HL-60 (cell line): ENCODE results near the gene UBA5.

Experiments
- DNase-seq, 2 experiments: peaks; one replicate each; pipeline ENCODE4 v3.0.0-alpha.2; 2010 to 2020; ENCODE audit warnings: low read depth in 1 of 2, low spot score in 1 of 2
- H3K27ac ChIP-seq: fragments of 250-450 bp; sonication (Bioruptor Pico); replicated peaks from 2 replicates; pipeline ENCODE4 v1.5.1; 2020; ENCODE audit warnings: mild to moderate bottlenecking, moderate library complexity
- H3K27me3 ChIP-seq: fragments of 250-450 bp; sonication (Bioruptor Pico); 2 replicates; pipeline ENCODE4 v1.5.1; 2021; ENCODE audit warnings: mild to moderate bottlenecking, moderate library complexity; ENCODE audit not compliant: insufficient read depth, poor library complexity, severe bottlenecking
- H3K4me3 ChIP-seq: replicated peaks from 2 replicates; pipeline ENCODE4 v1.5.1; 2011; ENCODE audit warnings: mild to moderate bottlenecking, control low read depth, low read length; ENCODE audit not compliant: insufficient read depth
- GABPA ChIP-seq: IDR thresholded peaks from 2 replicates; pipeline ENCODE4 v1.6.1; 2012; ENCODE audit warnings: low read depth
- POLR2AphosphoS5 ChIP-seq: IDR thresholded peaks from 2 replicates; pipeline ENCODE4 v1.6.1; 2012; ENCODE audit warnings: low read depth
- SPI1 ChIP-seq: IDR thresholded peaks from 2 replicates; pipeline ENCODE4 v1.6.1; 2012; ENCODE audit warnings: low read depth, mild to moderate bottlenecking, borderline replicate concordance
- TF ChIP-seq, protein P1 (sequence below): IDR thresholded peaks from 2 replicates; pipeline ENCODE4 v1.6.1; 2012; ENCODE audit warnings: low read depth; ENCODE audit not compliant: insufficient replicate concordance
- TF ChIP-seq, protein P2 (sequence below): IDR thresholded peaks from one replicate; pipeline ENCODE4 v1.5.1; 2011; ENCODE audit warnings: low read length, control low read depth, inconsistent platforms; ENCODE audit not compliant: insufficient read depth

The UBA5 gene

DNA sequence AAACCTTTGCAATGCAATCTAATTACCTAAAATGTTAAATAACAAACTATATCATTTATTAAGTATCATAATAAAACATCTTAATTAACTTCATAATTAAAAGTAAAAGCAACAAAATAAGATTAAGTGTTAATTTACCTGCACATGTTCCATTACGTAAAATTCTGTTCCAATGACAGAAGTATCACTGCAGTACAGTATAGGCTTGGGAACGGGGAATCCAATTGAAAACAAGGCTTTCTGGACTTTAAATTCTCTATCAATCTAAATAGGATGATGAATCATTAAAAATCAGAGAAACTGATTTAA lies 17.6 kb upstream of the UBA5 start:
- no peaks in the 10 kb centered on the region for H3K27me3 ChIP-seq
- DNase-seq = no peak
- H3K27ac ChIP-seq = no peak overlapping the region
- H3K4me3 ChIP-seq = no peak overlapping the region
- no peak for TF ChIP-seq POLR2AphosphoS5
- TF ChIP-seq, protein P1, sequence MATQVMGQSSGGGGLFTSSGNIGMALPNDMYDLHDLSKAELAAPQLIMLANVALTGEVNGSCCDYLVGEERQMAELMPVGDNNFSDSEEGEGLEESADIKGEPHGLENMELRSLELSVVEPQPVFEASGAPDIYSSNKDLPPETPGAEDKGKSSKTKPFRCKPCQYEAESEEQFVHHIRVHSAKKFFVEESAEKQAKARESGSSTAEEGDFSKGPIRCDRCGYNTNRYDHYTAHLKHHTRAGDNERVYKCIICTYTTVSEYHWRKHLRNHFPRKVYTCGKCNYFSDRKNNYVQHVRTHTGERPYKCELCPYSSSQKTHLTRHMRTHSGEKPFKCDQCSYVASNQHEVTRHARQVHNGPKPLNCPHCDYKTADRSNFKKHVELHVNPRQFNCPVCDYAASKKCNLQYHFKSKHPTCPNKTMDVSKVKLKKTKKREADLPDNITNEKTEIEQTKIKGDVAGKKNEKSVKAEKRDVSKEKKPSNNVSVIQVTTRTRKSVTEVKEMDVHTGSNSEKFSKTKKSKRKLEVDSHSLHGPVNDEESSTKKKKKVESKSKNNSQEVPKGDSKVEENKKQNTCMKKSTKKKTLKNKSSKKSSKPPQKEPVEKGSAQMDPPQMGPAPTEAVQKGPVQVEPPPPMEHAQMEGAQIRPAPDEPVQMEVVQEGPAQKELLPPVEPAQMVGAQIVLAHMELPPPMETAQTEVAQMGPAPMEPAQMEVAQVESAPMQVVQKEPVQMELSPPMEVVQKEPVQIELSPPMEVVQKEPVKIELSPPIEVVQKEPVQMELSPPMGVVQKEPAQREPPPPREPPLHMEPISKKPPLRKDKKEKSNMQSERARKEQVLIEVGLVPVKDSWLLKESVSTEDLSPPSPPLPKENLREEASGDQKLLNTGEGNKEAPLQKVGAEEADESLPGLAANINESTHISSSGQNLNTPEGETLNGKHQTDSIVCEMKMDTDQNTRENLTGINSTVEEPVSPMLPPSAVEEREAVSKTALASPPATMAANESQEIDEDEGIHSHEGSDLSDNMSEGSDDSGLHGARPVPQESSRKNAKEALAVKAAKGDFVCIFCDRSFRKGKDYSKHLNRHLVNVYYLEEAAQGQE = no peak
- TF ChIP-seq SPI1 = no peak
- TF ChIP-seq, protein P2, sequence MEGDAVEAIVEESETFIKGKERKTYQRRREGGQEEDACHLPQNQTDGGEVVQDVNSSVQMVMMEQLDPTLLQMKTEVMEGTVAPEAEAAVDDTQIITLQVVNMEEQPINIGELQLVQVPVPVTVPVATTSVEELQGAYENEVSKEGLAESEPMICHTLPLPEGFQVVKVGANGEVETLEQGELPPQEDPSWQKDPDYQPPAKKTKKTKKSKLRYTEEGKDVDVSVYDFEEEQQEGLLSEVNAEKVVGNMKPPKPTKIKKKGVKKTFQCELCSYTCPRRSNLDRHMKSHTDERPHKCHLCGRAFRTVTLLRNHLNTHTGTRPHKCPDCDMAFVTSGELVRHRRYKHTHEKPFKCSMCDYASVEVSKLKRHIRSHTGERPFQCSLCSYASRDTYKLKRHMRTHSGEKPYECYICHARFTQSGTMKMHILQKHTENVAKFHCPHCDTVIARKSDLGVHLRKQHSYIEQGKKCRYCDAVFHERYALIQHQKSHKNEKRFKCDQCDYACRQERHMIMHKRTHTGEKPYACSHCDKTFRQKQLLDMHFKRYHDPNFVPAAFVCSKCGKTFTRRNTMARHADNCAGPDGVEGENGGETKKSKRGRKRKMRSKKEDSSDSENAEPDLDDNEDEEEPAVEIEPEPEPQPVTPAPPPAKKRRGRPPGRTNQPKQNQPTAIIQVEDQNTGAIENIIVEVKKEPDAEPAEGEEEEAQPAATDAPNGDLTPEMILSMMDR = no peak
- no peak for TF ChIP-seq GABPA

DNA sequence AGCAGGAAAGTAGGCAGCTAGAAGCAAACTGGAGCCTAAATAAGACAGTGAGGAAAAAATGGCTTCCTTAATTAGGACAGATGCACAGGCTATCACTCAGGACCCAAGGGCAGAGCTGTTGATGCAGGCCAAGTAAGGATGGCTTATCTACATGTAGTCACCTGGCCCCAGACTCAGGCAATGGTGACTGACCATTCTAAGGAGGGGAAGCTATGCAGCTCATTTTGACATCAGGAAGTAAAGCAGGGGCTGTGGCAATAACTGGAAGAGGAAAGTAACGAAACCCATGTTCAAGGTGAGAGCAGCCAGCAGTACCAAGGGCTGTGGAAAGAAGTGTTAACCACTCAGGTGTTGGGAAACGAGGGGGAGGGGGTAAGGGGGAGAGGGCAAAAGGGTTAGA lies 16.8 kb upstream of the UBA5 start:
- peak in 1 of 2 experiments; percentile 78 for DNase-seq
- Histone ChIP-seq H3K27me3 (no peaks in the 10 kb centered on the region), H3K27ac (peak overlapping the region; percentile 38), H3K4me3 (no peak overlapping the region)
- TF ChIP-seq POLR2AphosphoS5 (no peak), SPI1 (no peak), GABPA (no peak)
- TF ChIP-seq, protein P1 = no peak
- TF ChIP-seq, protein P2 = no peak

DNA sequence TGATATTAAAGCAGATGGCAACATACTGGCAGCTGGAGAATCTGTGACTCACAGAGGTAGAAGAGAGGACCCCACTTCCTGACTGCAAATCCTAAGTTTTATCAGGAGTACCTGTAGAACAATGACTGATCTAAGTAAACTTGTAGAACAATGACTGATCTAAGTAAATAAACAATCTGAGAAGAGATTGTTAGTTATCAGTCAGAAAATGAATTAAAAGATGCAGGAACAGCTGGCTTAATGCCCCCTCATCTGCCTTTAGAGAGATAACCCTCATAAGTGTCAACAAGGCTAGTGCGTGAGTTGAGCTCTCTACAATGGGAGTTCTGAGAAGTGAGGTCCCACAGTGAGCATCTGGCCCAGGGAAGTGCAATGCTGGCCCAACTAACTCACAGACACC lies 15.1 kb upstream of the UBA5 start:
- no peak overlapping the region for H3K4me3 ChIP-seq
- no peaks in the 10 kb centered on the region for H3K27me3 ChIP-seq
- no peak for DNase-seq
- TF ChIP-seq, protein P1 = no peak
- TF ChIP-seq POLR2AphosphoS5 = no peak
- TF ChIP-seq GABPA = no peak
- no peak for TF ChIP-seq SPI1
- TF ChIP-seq, protein P2 = no peak
- H3K27ac ChIP-seq = no peak overlapping the region
